Measurements from ENCODE around the gene PTPRK. TPM values are rescaled to one million over a fixed set of nuclear protein-coding genes. Genes with fewer than 3 reads are reported as not detected.

PTPRK gene
- polyA plus RNA-seq, 1 donor (not counting 4 experiments of a cell fraction or from before 2014, with no cell fraction given), result 52.7 TPM

DNA sequence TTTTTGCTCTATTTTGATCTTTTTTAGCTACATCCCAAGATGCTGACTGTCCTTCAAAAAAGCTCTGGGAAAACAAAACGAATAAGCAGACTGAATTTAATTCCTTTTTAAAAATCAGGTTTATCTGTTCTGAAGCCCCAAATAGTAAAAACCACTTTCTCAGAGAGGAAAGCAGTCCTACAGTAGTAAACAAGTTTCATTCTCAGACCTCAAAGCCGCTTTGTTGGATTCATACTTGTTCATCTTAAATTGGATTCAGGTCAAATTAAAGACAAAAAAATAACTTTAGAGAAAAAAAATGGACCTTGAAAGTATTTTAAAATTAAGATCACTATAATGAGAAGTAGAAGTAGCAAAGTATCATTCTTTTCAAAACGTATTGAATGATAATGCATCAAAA, 523.5 kb downstream of the PTPRK start:
- no peak for DNase-seq (ENCODE audit: low read depth, low spot score)
- H3K27ac ChIP-seq (ENCODE audit: control insufficient read depth, insufficient read depth, low read length), result no peak overlapping the region
- H2AFZ ChIP-seq (ENCODE audit: control insufficient read depth, low read length), result no peak overlapping the region
- no peak for TF ChIP-seq EZH2 (IDR thresholded peaks at IDR 0.05; ENCODE audit: low read length)
- TF ChIP-seq, protein P1, sequence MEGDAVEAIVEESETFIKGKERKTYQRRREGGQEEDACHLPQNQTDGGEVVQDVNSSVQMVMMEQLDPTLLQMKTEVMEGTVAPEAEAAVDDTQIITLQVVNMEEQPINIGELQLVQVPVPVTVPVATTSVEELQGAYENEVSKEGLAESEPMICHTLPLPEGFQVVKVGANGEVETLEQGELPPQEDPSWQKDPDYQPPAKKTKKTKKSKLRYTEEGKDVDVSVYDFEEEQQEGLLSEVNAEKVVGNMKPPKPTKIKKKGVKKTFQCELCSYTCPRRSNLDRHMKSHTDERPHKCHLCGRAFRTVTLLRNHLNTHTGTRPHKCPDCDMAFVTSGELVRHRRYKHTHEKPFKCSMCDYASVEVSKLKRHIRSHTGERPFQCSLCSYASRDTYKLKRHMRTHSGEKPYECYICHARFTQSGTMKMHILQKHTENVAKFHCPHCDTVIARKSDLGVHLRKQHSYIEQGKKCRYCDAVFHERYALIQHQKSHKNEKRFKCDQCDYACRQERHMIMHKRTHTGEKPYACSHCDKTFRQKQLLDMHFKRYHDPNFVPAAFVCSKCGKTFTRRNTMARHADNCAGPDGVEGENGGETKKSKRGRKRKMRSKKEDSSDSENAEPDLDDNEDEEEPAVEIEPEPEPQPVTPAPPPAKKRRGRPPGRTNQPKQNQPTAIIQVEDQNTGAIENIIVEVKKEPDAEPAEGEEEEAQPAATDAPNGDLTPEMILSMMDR (optimal IDR thresholded peaks at IDR 0.05 in 1 of 3, IDR thresholded peaks at IDR 0.05 in 1 of 3, conservative IDR thresholded peaks at IDR 0.05 in 1 of 3; ENCODE audit: extremely low read depth in 1 of 3, insufficient read depth in 2 of 3, low read length in 3 of 3), result no peak
- H3K9me1 ChIP-seq (ENCODE audit: control insufficient read depth, extremely low read depth, insufficient read depth, low read length), result no peaks in the 10 kb centered on the region
- peaks cover 3 to 7% of the 10 kb centered on the region in 2 experiments for H3K36me3 ChIP-seq (ENCODE audit: control insufficient read depth in 2 of 2, extremely low read depth in 1 of 2, insufficient read depth in 2 of 2, low read length in 2 of 2)
- H3K4me2 ChIP-seq (ENCODE audit: control insufficient read depth, extremely low read depth, insufficient read depth, low read depth, low read length), result no peak overlapping the region
- no peaks in the 10 kb centered on the region for H3K9me3 ChIP-seq (ENCODE audit: control insufficient read depth, low read depth, low read length)
- no peaks in the 10 kb centered on the region for H3K27me3 ChIP-seq (ENCODE audit: control insufficient read depth, extremely low read depth, insufficient read depth, low read length)
- no peaks in the 10 kb centered on the region for H3K79me2 ChIP-seq (ENCODE audit: control insufficient read depth, insufficient read depth, low read length)
- H4K20me1 ChIP-seq (ENCODE audit: control insufficient read depth, extremely low read depth, insufficient read depth, low read length), result no peaks in the 10 kb centered on the region
- H3K9ac ChIP-seq (ENCODE audit: control insufficient read depth, extremely low read depth, insufficient read depth, low read length), result no peak overlapping the region
- no peak overlapping the region for H3K4me3 ChIP-seq (ENCODE audit: control insufficient read depth in 2 of 3, extremely low read depth in 1 of 3, insufficient read depth in 2 of 3, low read depth in 1 of 3, low read length in 3 of 3)
- no peak for FAIRE-seq
- H3K4me1 ChIP-seq (ENCODE audit: control insufficient read depth, extremely low read depth, insufficient read depth, low read length), result no peaks in the 10 kb centered on the region
- dilution Hi-C loops (cut with MboI; ENCODE audit: extremely low pct_ligation_motif_present, low sequenced_read_pairs), result no loop called here

DNA sequence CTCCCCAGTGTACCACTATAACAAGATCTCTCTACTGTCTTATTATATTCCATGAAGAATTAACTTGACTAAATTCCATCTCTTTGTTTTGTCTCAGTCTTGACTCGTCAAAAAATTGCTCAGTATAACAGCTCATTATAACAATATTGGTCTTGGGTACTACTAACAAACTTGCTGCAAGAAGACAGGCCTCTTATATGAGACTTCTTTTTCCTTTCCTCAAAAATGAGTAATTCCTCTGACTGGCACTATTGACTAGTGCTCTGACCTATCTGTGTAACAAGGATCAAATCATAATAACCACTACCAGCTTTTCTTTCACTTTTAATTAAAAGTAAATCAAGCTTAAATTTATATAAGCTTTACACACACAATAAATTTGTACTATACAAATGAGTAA, 528.3 kb downstream of the PTPRK start:
- no peak for FAIRE-seq
- TF ChIP-seq, protein P1 (optimal IDR thresholded peaks at IDR 0.05 in 1 of 3, IDR thresholded peaks at IDR 0.05 in 1 of 3, conservative IDR thresholded peaks at IDR 0.05 in 1 of 3; ENCODE audit: extremely low read depth in 1 of 3, insufficient read depth in 2 of 3, low read length in 3 of 3), result no peak
- TF ChIP-seq EZH2 (IDR thresholded peaks at IDR 0.05; ENCODE audit: low read length), result no peak

More for the DNA sequence above, 528.3 kb downstream of the PTPRK start:
- dilution Hi-C loops (cut with MboI; ENCODE audit: extremely low pct_ligation_motif_present, low sequenced_read_pairs), result no loop called here
- Histone ChIP-seq H3K9me3 (ENCODE audit: control insufficient read depth, low read depth, low read length) (no peaks in the 10 kb centered on the region), H3K27me3 (ENCODE audit: control insufficient read depth, extremely low read depth, insufficient read depth, low read length) (no peaks in the 10 kb centered on the region), H4K20me1 (ENCODE audit: control insufficient read depth, extremely low read depth, insufficient read depth, low read length) (no peaks in the 10 kb centered on the region), H3K36me3 (ENCODE audit: control insufficient read depth in 2 of 2, extremely low read depth in 1 of 2, insufficient read depth in 2 of 2, low read length in 2 of 2) (peaks cover 2 to 8% of the 10 kb centered on the region in 2 experiments), H3K79me2 (ENCODE audit: control insufficient read depth, insufficient read depth, low read length) (no peaks in the 10 kb centered on the region), H3K4me1 (ENCODE audit: control insufficient read depth, extremely low read depth, insufficient read depth, low read length) (no peaks in the 10 kb centered on the region), H3K9me1 (ENCODE audit: control insufficient read depth, extremely low read depth, insufficient read depth, low read length) (no peaks in the 10 kb centered on the region), H2AFZ (ENCODE audit: control insufficient read depth, low read length) (no peak overlapping the region), H3K9ac (ENCODE audit: control insufficient read depth, extremely low read depth, insufficient read depth, low read length) (no peak overlapping the region), H3K27ac (ENCODE audit: control insufficient read depth, insufficient read depth, low read length) (no peak overlapping the region), H3K4me2 (ENCODE audit: control insufficient read depth, extremely low read depth, insufficient read depth, low read depth, low read length) (no peak overlapping the region), H3K4me3 (ENCODE audit: control insufficient read depth in 2 of 3, extremely low read depth in 1 of 3, insufficient read depth in 2 of 3, low read depth in 1 of 3, low read length in 3 of 3) (no peak overlapping the region)
- no peak for DNase-seq (ENCODE audit: low read depth, low spot score)

Measured in keratinocyte (primary cell).